Tibial nerve (tissue), 4 donors: Measurements from ENCODE around the gene TRERF1. TPM values are rescaled to one million over a fixed set of nuclear protein-coding genes. Genes with fewer than 3 reads are reported as not detected.

Source experiments
- DNase-seq, 2 donors: peaks; one replicate each; pipeline ENCODE4 v3.0.0-alpha.2; 2019; ENCODE audit warnings: low spot score in 2 of 2
- H3K27ac ChIP-seq, 4 donors: fragments of 200-600 bp; sonication (generic) in 3 of 4; one replicate each; pipeline ENCODE4 v1.5.1; 2017 to 2019; ENCODE audit warnings: mild to moderate bottlenecking in 1 of 4
- H3K27me3 ChIP-seq, 2 donors: fragments of 200-600 bp; sonication (generic) in 1 of 2; one replicate each; pipeline versions ENCODE4 v1.5.1 to v1.6.0; 2017 to 2019
- H3K36me3 ChIP-seq, 3 donors: fragments of 200-600 bp; sonication (generic); one replicate each; pipeline ENCODE4 v1.5.1; 2018 to 2019
- H3K4me1 ChIP-seq, 4 donors: fragments of 200-600 bp; sonication (generic) in 3 of 4; one replicate each; pipeline ENCODE4 v1.5.1; 2017 to 2019
- H3K4me3 ChIP-seq, 4 donors: fragments of 200-600 bp; sonication (generic) in 3 of 4; one replicate each; pipeline ENCODE4 v1.5.1; 2017 to 2019; ENCODE audit warnings: mild to moderate bottlenecking in 1 of 4, moderate library complexity in 1 of 4
- H3K9me3 ChIP-seq, 4 donors: fragments of 200-600 bp; sonication (generic) in 3 of 4; one replicate each; pipeline ENCODE4 v1.5.1; 2017 to 2019
- CTCF ChIP-seq, 5 experiments: fragments of 200-600 bp in 3 of 5; fragments of 450-650 bp in 2 of 5; sonication (generic) in 3 of 5; IDR thresholded peaks; one replicate each; pipeline ENCODE4 v1.5.1; 2016 to 2019; ENCODE audit warnings: antibody characterized with exemption in 5 of 5, mild to moderate bottlenecking in 3 of 5, moderate library complexity in 2 of 5
- EP300 ChIP-seq, 2 donors: sonication (generic); formaldehyde crosslinking; IDR thresholded peaks; one replicate each; pipeline ENCODE4 v1.6.1; 2017; ENCODE audit warnings: antibody characterized with exemption in 2 of 2, mild to moderate bottlenecking in 1 of 2
- POLR2A ChIP-seq, 2 donors: fragments of 450-650 bp; IDR thresholded peaks; one replicate each; pipeline ENCODE4 v1.6.1; 2017; ENCODE audit warnings: antibody characterized with exemption in 2 of 2, mild to moderate bottlenecking in 2 of 2, moderate library complexity in 2 of 2
- WGBS, 2 donors: methylation state at CpG; one replicate each; pipeline ENCODE4 v1.1.5; 2018; 5-methylcytosine and 5-hydroxymethylcytosine counted together
- total RNA-seq, 4 donors: library from RNA; depleted of rRNA; stranded (reverse); fragments of >200 nt; gene quantifications; one replicate each; pipeline ENCODE4 v1.1.0, GENCODE V29; 2016

Gene TRERF1
- total RNA-seq, 4 donors from 2014 or later = 4.2 to 7.2 (median 4.9) TPM

- H3K4me1 ChIP-seq = peaks cover 0 to 15% (median 6%) of the 10 kb centered on the region in 4 donors
- WGBS, 2 donors = 76 to 79% methylated on average over 7 of the region's 7 CpGs
- H3K9me3 ChIP-seq = no peaks in the 10 kb centered on the region
- TF ChIP-seq POLR2A (IDR thresholded peaks at IDR 0.05) (no peak), CTCF (IDR thresholded peaks at IDR 0.05) (no peak), EP300 (IDR thresholded peaks at IDR 0.05) (no peak)
- DNase-seq = no peak
- H3K27me3 ChIP-seq = no peaks in the 10 kb centered on the region
- H3K36me3 ChIP-seq = peaks cover 0 to 27% (median 0%) of the 10 kb centered on the region in 3 donors
- no peak overlapping the region for H3K27ac ChIP-seq
- no peak overlapping the region for H3K4me3 ChIP-seq
These were observed 179.6 kb downstream of the TRERF1 start for GRCh38 chr6:42271834-42272805.

GRCh38 chr6:42269974-42270510, 181.7 kb downstream of the TRERF1 start:
- H3K9me3 ChIP-seq = no peaks in the 10 kb centered on the region
- H3K27ac ChIP-seq = no peak overlapping the region
- 89 to 95% methylated on average over 4 of the region's 4 CpGs for WGBS, 2 donors
- peaks cover 0 to 1% (median 0%) of the 10 kb centered on the region in 4 donors for H3K4me1 ChIP-seq
- TF ChIP-seq EP300 (IDR thresholded peaks at IDR 0.05) = no peak
- no peak for TF ChIP-seq CTCF (IDR thresholded peaks at IDR 0.05)
- no peak for TF ChIP-seq POLR2A (IDR thresholded peaks at IDR 0.05)
- peaks cover 0 to 27% (median 0%) of the 10 kb centered on the region in 3 donors for H3K36me3 ChIP-seq
- no peaks in the 10 kb centered on the region for H3K27me3 ChIP-seq
- DNase-seq = no peak
- no peak overlapping the region for H3K4me3 ChIP-seq

GRCh38 chr6:42269553-42269952, 182.2 kb downstream of the TRERF1 start:
- H3K4me3 ChIP-seq = no peak overlapping the region
- H3K27ac ChIP-seq = no peak overlapping the region
- whole genome bisulfite sequencing, 2 donors = 87 to 89% methylated on average over 6 of the region's 6 CpGs
- TF ChIP-seq POLR2A (IDR thresholded peaks at IDR 0.05) (no peak), EP300 (IDR thresholded peaks at IDR 0.05) (no peak), CTCF (IDR thresholded peaks at IDR 0.05) (no peak)
- peaks cover 0 to 6% (median 0%) of the 10 kb centered on the region in 4 donors for H3K4me1 ChIP-seq
- H3K9me3 ChIP-seq = no peaks in the 10 kb centered on the region
- H3K36me3 ChIP-seq = peaks cover 0 to 27% (median 0%) of the 10 kb centered on the region in 3 donors
- no peaks in the 10 kb centered on the region for H3K27me3 ChIP-seq
- no peak for DNase-seq

GRCh38 chr6:42268835-42269204, 182.9 kb downstream of the TRERF1 start:
- no peak for TF ChIP-seq EP300 (IDR thresholded peaks at IDR 0.05)
- TF ChIP-seq CTCF (IDR thresholded peaks at IDR 0.05) = no peak
- no peak for TF ChIP-seq POLR2A (IDR thresholded peaks at IDR 0.05)
- no peak for DNase-seq
- Histone ChIP-seq H3K4me3 (no peak overlapping the region), H3K27ac (no peak overlapping the region), H3K27me3 (no peaks in the 10 kb centered on the region), H3K9me3 (no peaks in the 10 kb centered on the region), H3K36me3 (peaks cover 0 to 27% (median 0%) of the 10 kb centered on the region in 3 donors), H3K4me1 (peaks cover 0 to 12% (median 0%) of the 10 kb centered on the region in 4 donors)
- WGBS, 2 donors = 95 to 97% methylated on average over 3 to 5 of the region's 7 CpGs
